ENCODE results near the gene NLRC5.

GRCh38 chr16:56994311-56994710, 5.0 kb downstream of the NLRC5 start:
- no peak for TF ChIP-seq EZH2phosphoT487 (IDR thresholded peaks at IDR 0.05; ENCODE audit: low read length)
- no peak for TF ChIP-seq CTCF (IDR thresholded peaks at IDR 0.05; ENCODE audit: low read length)
